HL-60 (cell line): ENCODE results near the gene MPP4.

Experiments used
- DNase-seq, 2 experiments: peaks; one replicate each; pipeline ENCODE4 v3.0.0-alpha.2; 2010 to 2020; ENCODE audit warnings: low read depth in 1 of 2, low spot score in 1 of 2
- H3K27ac ChIP-seq: fragments of 250-450 bp; sonication (Bioruptor Pico); replicated peaks from 2 replicates; pipeline ENCODE4 v1.5.1; 2020; ENCODE audit warnings: mild to moderate bottlenecking, moderate library complexity
- H3K27me3 ChIP-seq: fragments of 250-450 bp; sonication (Bioruptor Pico); 2 replicates; pipeline ENCODE4 v1.5.1; 2021; ENCODE audit warnings: mild to moderate bottlenecking, moderate library complexity; ENCODE audit not compliant: insufficient read depth, poor library complexity, severe bottlenecking
- H3K4me3 ChIP-seq: replicated peaks from 2 replicates; pipeline ENCODE4 v1.5.1; 2011; ENCODE audit warnings: mild to moderate bottlenecking, control low read depth, low read length; ENCODE audit not compliant: insufficient read depth
- CTCF ChIP-seq: IDR thresholded peaks from one replicate; pipeline ENCODE4 v1.5.1; 2011; ENCODE audit warnings: low read length, control low read depth, inconsistent platforms; ENCODE audit not compliant: insufficient read depth
- GABPA ChIP-seq: IDR thresholded peaks from 2 replicates; pipeline ENCODE4 v1.6.1; 2012; ENCODE audit warnings: low read depth
- POLR2AphosphoS5 ChIP-seq: IDR thresholded peaks from 2 replicates; pipeline ENCODE4 v1.6.1; 2012; ENCODE audit warnings: low read depth
- REST ChIP-seq: IDR thresholded peaks from 2 replicates; pipeline ENCODE4 v1.6.1; 2012; ENCODE audit warnings: low read depth; ENCODE audit not compliant: insufficient replicate concordance
- SPI1 ChIP-seq: IDR thresholded peaks from 2 replicates; pipeline ENCODE4 v1.6.1; 2012; ENCODE audit warnings: low read depth, mild to moderate bottlenecking, borderline replicate concordance

Gene MPP4

GRCh38 chr2:201699416-201699815 lies 972 bp upstream of the MPP4 start:
- H3K27ac ChIP-seq = no peak overlapping the region

GRCh38 chr2:201697899-201698298 lies 545 bp downstream of the MPP4 start:
- H3K27ac ChIP-seq = no peak overlapping the region
- no peak overlapping the region for H3K4me3 ChIP-seq
- TF ChIP-seq POLR2AphosphoS5 (no peak), REST (no peak)
- no peak for DNase-seq
- H3K27me3 ChIP-seq = no peaks in the 10 kb centered on the region

More at GRCh38 chr2:201699416-201699815, 972 bp upstream of the MPP4 start:
- no peak overlapping the region for H3K4me3 ChIP-seq
- H3K27me3 ChIP-seq = no peaks in the 10 kb centered on the region
- no peak for DNase-seq
- TF ChIP-seq CTCF = no peak
- TF ChIP-seq SPI1 = no peak
- TF ChIP-seq POLR2AphosphoS5 = no peak
- TF ChIP-seq REST = no peak
- TF ChIP-seq GABPA = no peak

GRCh38 chr2:201696151-201696659 lies 2.2 kb downstream of the MPP4 start:
- TF ChIP-seq GABPA = no peak
- no peak for TF ChIP-seq REST
- no peak for TF ChIP-seq POLR2AphosphoS5
- no peak for TF ChIP-seq CTCF
- no peak for TF ChIP-seq SPI1
- no peak for DNase-seq
- H3K27ac ChIP-seq = no peak overlapping the region

More at GRCh38 chr2:201696151-201696659, 2.2 kb downstream of the MPP4 start:
- H3K27me3 ChIP-seq = no peaks in the 10 kb centered on the region
- no peak overlapping the region for H3K4me3 ChIP-seq
